CD4-positive, alpha-beta memory T cell (primary cell): ENCODE measurements around the gene C1orf174. TPM values are rescaled to one million over a fixed set of nuclear protein-coding genes. Genes with fewer than 3 reads are reported as not detected.
A peak's percentile ranks its signal among the peaks of the same experiment; 100 is the strongest.

Experiments used
- CTCF ChIA-PET: fragments of 350-600 bp; sonication (Branson Sonifier 250); formaldehyde crosslinking; loops from one replicate; lab custom pipeline; 2021; ENCODE audit warnings: inconsistent platforms; ENCODE audit not compliant: partially characterized antibody; lab: Charles Lee
- POLR2A ChIA-PET: fragments of 350-600 bp; sonication (Branson Sonifier 250); formaldehyde crosslinking; loops from one replicate; lab custom pipeline; 2021; ENCODE audit not compliant: partially characterized antibody; lab: Charles Lee
- DNase-seq, 5 donors: peaks; one replicate each; pipeline versions ENCODE4 v3.0.0 to v3.0.0-alpha.2; 2020 to 2022; ENCODE audit warnings: mixed read lengths in 1 of 5
- H3K27ac ChIP-seq: one replicate; pipeline ENCODE4 v1.7.0; 2013; ENCODE audit warnings: low read depth, low read length
- H3K27me3 ChIP-seq: 2 replicates; pipeline ENCODE4 v1.7.0; 2013; ENCODE audit warnings: mild to moderate bottlenecking, low read length, moderate library complexity; ENCODE audit not compliant: insufficient read depth
- H3K36me3 ChIP-seq: 2 replicates; pipeline ENCODE4 v1.7.0; 2013; ENCODE audit warnings: mild to moderate bottlenecking, low read length, moderate library complexity; ENCODE audit not compliant: insufficient read depth
- H3K4me1 ChIP-seq: 2 replicates; pipeline ENCODE4 v1.7.0; 2013; ENCODE audit warnings: mild to moderate bottlenecking, low read length, moderate library complexity; ENCODE audit not compliant: insufficient read depth
- H3K4me3 ChIP-seq, 2 donors: one replicate each; pipeline ENCODE4 v1.7.0; 2013; ENCODE audit warnings: low read length in 2 of 2, mild to moderate bottlenecking in 1 of 2
- H3K9me3 ChIP-seq, 2 donors: one replicate each; pipeline ENCODE4 v1.7.0; 2013; ENCODE audit warnings: low read length in 2 of 2, control low read depth in 1 of 2; ENCODE audit not compliant: control insufficient read depth in 1 of 2
- H3K27ac Mint-ChIP-seq, 7 donors: one replicate each; pipeline ENCODE4 v1.8.0; 2020 to 2021; ENCODE audit warnings: mixed read lengths in 7 of 7, mild to moderate bottlenecking in 6 of 7, inconsistent platforms in 3 of 7, moderate library complexity in 3 of 7
- H3K27me3 Mint-ChIP-seq, 2 donors: one replicate each; pipeline ENCODE4 v1.8.0; 2020 to 2021; ENCODE audit warnings: mixed read lengths in 2 of 2
- H3K36me3 Mint-ChIP-seq, 2 donors: one replicate each; pipeline ENCODE4 v1.8.0; 2020 to 2021; ENCODE audit warnings: mixed read lengths in 2 of 2, inconsistent platforms in 1 of 2, mild to moderate bottlenecking in 1 of 2
- H3K4me1 Mint-ChIP-seq, 4 donors: one replicate each; pipeline ENCODE4 v1.8.0; 2020 to 2021; ENCODE audit warnings: mixed read lengths in 4 of 4, mild to moderate bottlenecking in 1 of 4
- H3K4me3 Mint-ChIP-seq, 8 donors: one replicate each; pipeline ENCODE4 v1.8.0; 2020 to 2021; ENCODE audit warnings: mixed read lengths in 8 of 8, mild to moderate bottlenecking in 7 of 8, moderate library complexity in 6 of 8, inconsistent platforms in 3 of 8
- H3K9me3 Mint-ChIP-seq, 8 donors: one replicate each; pipeline ENCODE4 v1.8.0; 2020 to 2021; ENCODE audit warnings: mixed read lengths in 8 of 8, mild to moderate bottlenecking in 5 of 8, inconsistent platforms in 3 of 8, moderate library complexity in 1 of 8
- intact Hi-C: fragments of 100-400 bp; cut with micrococcal nuclease; formaldehyde crosslinking; loops from one replicate; pipeline ENCODE4 v1.15.1; 2023
- polyA plus RNA-seq, 2 donors: library from polyadenylated mRNA; unstranded; fragments of 300-500 nt; fragmentation: Illumina TruSeq; gene quantifications; one replicate each; pipeline ENCODE4 v1.2.3, GENCODE V29; 2021
- total RNA-seq, 2 experiments: library from RNA; stranded (reverse); gene quantifications; one replicate each; pipeline ENCODE4 v1.2.3, GENCODE V29; 2021

C1orf174 gene
- total and polyA plus RNA-seq, 4 experiments from 2014 or later, result 21.8 to 36.0 (median 34.3) TPM

DNA sequence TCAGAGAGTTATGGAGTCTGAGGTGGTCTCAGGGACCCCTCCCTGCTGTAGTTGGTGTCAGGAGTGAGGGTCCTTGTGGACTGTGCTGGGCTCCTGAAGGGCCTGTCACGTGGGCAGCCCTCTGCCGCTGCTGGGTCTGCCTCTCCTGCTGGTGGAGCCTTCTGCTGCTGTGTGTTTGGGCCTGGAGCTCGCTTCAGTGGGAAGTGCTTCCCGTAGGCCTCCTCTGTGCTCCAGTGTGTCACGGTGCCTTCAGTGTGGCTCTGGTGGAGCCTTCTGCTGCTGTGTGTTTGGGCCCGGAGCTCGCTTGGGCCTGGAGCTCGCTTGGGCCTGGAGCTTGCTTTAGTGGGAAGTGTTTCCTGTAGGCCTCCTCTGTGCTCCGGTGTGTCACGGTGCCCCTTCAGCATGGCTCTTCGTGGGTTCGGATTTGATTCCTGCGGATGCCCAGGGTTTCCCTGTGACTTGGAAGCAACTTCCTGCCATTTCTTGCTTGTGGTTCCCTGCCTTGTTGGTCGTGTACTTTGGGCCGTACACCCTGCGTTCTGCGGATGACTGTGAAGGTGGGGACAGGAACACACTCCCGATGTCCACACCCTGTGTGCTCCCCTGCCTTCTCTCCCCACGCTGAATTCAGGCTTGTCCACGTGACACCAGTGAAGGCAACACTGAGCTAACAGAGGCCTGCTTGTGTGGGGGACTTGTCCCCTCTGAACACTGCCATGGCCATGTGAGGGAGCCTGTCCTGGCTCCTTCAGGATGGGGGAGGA is 19.5 kb downstream of the C1orf174 start:
- Mint-ChIP-seq H3K9me3 (peaks cover 0 to 11% (median under 1%) of the 10 kb centered on the region in 8 donors), H3K36me3 (peaks cover 55 to 56% of the 10 kb centered on the region in 2 donors), H3K27ac (no peak overlapping the region), H3K27me3 (no peaks in the 10 kb centered on the region), H3K4me1 (peaks cover 3 to 5% (median 4%) of the 10 kb centered on the region in 4 donors), H3K4me3 (no peak overlapping the region)
- no peaks in the 10 kb centered on the region for H3K27me3 ChIP-seq
- no peaks in the 10 kb centered on the region for H3K4me1 ChIP-seq
- no peak for DNase-seq
- ChIA-PET POLR2A (no interaction called here), CTCF (no interaction called here)
- H3K4me3 ChIP-seq, result no peak overlapping the region
- peaks cover 22% of the 10 kb centered on the region for H3K36me3 ChIP-seq
- no peak overlapping the region for H3K27ac ChIP-seq
- intact Hi-C loops, result no loop called here
- H3K9me3 ChIP-seq, result no peaks in the 10 kb centered on the region

DNA sequence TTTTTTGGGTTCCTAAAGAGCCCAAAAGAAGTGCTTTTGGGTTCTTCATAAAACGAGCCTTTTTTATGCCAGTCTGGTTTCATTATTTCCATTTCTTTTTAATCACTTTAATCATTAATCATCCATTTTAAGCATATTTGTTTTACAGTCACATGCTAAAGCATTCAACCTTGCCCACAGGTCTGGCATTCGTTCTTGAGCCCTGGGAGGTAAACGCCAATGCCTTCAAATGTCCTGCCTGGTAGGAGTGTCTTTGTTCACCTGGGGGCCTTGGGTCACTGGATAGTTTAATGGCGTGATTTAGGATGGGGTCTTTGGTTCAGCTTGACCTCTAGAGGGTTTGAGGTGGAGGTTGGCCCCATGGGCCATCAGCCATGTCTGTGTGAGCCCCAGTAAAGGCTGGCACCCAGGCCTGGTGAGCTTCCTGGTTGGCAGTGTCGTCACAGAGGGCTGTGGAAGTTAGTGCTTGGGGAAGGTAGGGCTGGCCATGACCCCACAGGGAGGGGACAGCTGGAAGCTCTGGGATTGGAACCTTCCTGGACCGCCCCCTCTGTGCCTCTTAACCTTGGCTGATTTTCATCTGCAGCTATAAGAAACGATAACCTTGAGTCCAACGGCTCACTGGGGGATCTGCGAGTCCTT is 20.2 kb downstream of the C1orf174 start:
- Histone ChIP-seq H3K27ac (no peak overlapping the region), H3K36me3 (peaks cover 24% of the 10 kb centered on the region), H3K4me3 (no peak overlapping the region), H3K9me3 (no peaks in the 10 kb centered on the region), H3K27me3 (no peaks in the 10 kb centered on the region), H3K4me1 (no peaks in the 10 kb centered on the region)
- Mint-ChIP-seq H3K27ac (peak overlapping the region in 1 of 7 donors; percentile 29), H3K4me3 (no peak overlapping the region), H3K27me3 (no peaks in the 10 kb centered on the region), H3K36me3 (peaks cover 58 to 60% of the 10 kb centered on the region in 2 donors), H3K4me1 (peaks cover 3 to 6% (median 4%) of the 10 kb centered on the region in 4 donors), H3K9me3 (peaks cover 0 to 11% (median under 1%) of the 10 kb centered on the region in 8 donors)
- intact Hi-C loops, result no loop called here
- no peak for DNase-seq
- ChIA-PET CTCF (no interaction called here), POLR2A (no interaction called here)

DNA sequence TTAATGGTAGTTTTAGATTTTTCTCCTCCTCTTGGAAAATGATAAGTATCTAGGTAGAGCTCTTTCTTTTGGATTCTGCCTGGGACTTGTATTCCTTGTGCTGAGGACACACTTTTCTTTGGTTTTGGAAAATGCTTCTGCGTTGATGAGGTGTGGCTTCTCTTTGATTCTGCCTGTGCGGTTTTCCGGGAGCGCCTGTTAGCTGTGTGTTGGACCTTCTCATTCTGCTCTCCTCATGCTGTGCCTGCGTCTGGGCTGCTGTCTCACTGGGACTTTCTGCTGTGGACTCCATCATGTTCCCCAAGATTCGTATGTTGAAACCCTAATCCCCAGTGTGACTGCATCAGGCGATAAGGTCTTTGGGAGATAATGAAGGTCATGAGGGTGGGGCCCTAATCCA is 21.0 kb downstream of the C1orf174 start:
- peaks cover 22% of the 10 kb centered on the region for H3K36me3 ChIP-seq
- CTCF ChIA-PET, result no interaction called here

GRCh38 chr1:3876716-3877115 is 23.4 kb downstream of the C1orf174 start:
- peaks cover 55 to 61% of the 10 kb centered on the region in 2 donors for H3K36me3 Mint-ChIP-seq
- CTCF ChIA-PET, result no interaction called here
- H3K4me1 Mint-ChIP-seq, result peaks cover 0 to 2% (median 0%) of the 10 kb centered on the region in 4 donors
- POLR2A ChIA-PET, result no interaction called here
- DNase-seq, result no peak
- Histone ChIP-seq H3K36me3 (peaks cover 32% of the 10 kb centered on the region), H3K27me3 (no peaks in the 10 kb centered on the region), H3K27ac (no peak overlapping the region), H3K4me3 (no peak overlapping the region), H3K4me1 (no peaks in the 10 kb centered on the region), H3K9me3 (no peaks in the 10 kb centered on the region)
- H3K9me3 Mint-ChIP-seq, result peaks cover 0 to 11% (median under 1%) of the 10 kb centered on the region in 8 donors
- no peak overlapping the region for H3K4me3 Mint-ChIP-seq
- intact Hi-C loops, result no loop called here
- no peak overlapping the region for H3K27ac Mint-ChIP-seq
- no peaks in the 10 kb centered on the region for H3K27me3 Mint-ChIP-seq

More for the DNA sequence above, 21.0 kb downstream of the C1orf174 start:
- intact Hi-C loops, result no loop called here
- H3K27me3 Mint-ChIP-seq, result no peaks in the 10 kb centered on the region
- Histone ChIP-seq H3K4me1 (no peaks in the 10 kb centered on the region), H3K9me3 (no peaks in the 10 kb centered on the region), H3K27ac (no peak overlapping the region), H3K4me3 (no peak overlapping the region), H3K27me3 (no peaks in the 10 kb centered on the region)
- H3K36me3 Mint-ChIP-seq, result peaks cover 51 to 53% of the 10 kb centered on the region in 2 donors
- H3K4me1 Mint-ChIP-seq, result peaks cover 3 to 6% (median 4%) of the 10 kb centered on the region in 4 donors
- peaks cover 0 to 11% (median under 1%) of the 10 kb centered on the region in 8 donors for H3K9me3 Mint-ChIP-seq
- no peak overlapping the region for H3K27ac Mint-ChIP-seq
- no peak overlapping the region for H3K4me3 Mint-ChIP-seq
- no peak for DNase-seq
- POLR2A ChIA-PET, result interaction anchor here (0.6 kb wide), 1 partner anchor 9 kb away, joined by 3 read pairs; no protein-coding TSS in a partner anchor

GRCh38 chr1:3874736-3875135 is 25.3 kb downstream of the C1orf174 start:
- H3K27ac ChIP-seq, result no peak overlapping the region
- Mint-ChIP-seq H3K9me3 (peaks cover 0 to 9% (median under 1%) of the 10 kb centered on the region in 8 donors), H3K4me3 (no peak overlapping the region), H3K27ac (no peak overlapping the region), H3K4me1 (peaks cover 0 to 2% (median 0%) of the 10 kb centered on the region in 4 donors), H3K27me3 (no peaks in the 10 kb centered on the region), H3K36me3 (peaks cover 58 to 61% of the 10 kb centered on the region in 2 donors)
- no peak overlapping the region for H3K4me3 ChIP-seq
- H3K4me1 ChIP-seq, result no peaks in the 10 kb centered on the region
- POLR2A ChIA-PET, result no interaction called here
- H3K27me3 ChIP-seq, result no peaks in the 10 kb centered on the region
- intact Hi-C loops, result no loop called here
- peaks cover 42% of the 10 kb centered on the region for H3K36me3 ChIP-seq
- no peaks in the 10 kb centered on the region for H3K9me3 ChIP-seq
- CTCF ChIA-PET, result no interaction called here
- no peak for DNase-seq

DNA sequence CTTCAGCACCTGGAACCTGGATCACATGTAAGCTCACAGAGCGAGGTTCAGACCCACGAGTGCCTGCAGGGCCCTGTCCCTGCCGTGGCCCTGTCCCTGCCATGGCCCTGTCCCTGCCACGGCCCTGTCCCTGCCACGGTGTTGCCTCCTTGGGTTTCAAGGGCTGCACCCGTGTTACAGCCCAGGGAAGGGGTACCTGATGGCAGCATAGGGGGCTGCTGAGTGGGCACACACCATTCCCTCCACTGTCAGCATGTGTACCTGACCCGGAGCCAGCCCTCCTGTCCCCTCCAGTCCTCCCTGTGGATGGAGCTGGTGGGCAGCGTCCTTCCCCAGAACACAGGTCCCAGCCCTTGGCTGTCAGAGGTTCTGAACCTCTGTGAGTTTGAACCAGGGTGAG is 27.5 kb downstream of the C1orf174 start:
- intact Hi-C loops, result no loop called here
- ChIA-PET CTCF (interaction anchor here (1.0 kb wide), 1 partner anchor 9 kb away, joined by 3 read pairs; no protein-coding TSS in a partner anchor), POLR2A (no interaction called here)
- H3K9me3 Mint-ChIP-seq, result no peaks in the 10 kb centered on the region
- peaks cover 0 to 2% (median under 1%) of the 10 kb centered on the region in 4 donors for H3K4me1 Mint-ChIP-seq
- H3K4me3 ChIP-seq, result no peak overlapping the region
- no peaks in the 10 kb centered on the region for H3K4me1 ChIP-seq
- no peak overlapping the region for H3K27ac Mint-ChIP-seq
- no peak overlapping the region for H3K4me3 Mint-ChIP-seq
- DNase-seq, result no peak
- no peaks in the 10 kb centered on the region for H3K27me3 Mint-ChIP-seq
- H3K27ac ChIP-seq, result no peak overlapping the region
- H3K9me3 ChIP-seq, result no peaks in the 10 kb centered on the region
- H3K36me3 Mint-ChIP-seq, result peaks cover 52 to 58% of the 10 kb centered on the region in 2 donors
- no peaks in the 10 kb centered on the region for H3K27me3 ChIP-seq
- peaks cover 53% of the 10 kb centered on the region for H3K36me3 ChIP-seq

GRCh38 chr1:3871451-3871805 is 28.6 kb downstream of the C1orf174 start:
- ChIA-PET POLR2A (no interaction called here), CTCF (no interaction called here)
- DNase-seq, result no peak
- intact Hi-C loops, result no loop called here
- Histone ChIP-seq H3K4me1 (no peaks in the 10 kb centered on the region), H3K27ac (no peak overlapping the region), H3K9me3 (no peaks in the 10 kb centered on the region), H3K4me3 (no peak overlapping the region), H3K36me3 (peaks cover 56% of the 10 kb centered on the region), H3K27me3 (no peaks in the 10 kb centered on the region)
- H3K27me3 Mint-ChIP-seq, result no peaks in the 10 kb centered on the region
- H3K9me3 Mint-ChIP-seq, result no peaks in the 10 kb centered on the region
- H3K36me3 Mint-ChIP-seq, result peaks cover 57 to 65% of the 10 kb centered on the region in 2 donors
- peaks cover 0 to 2% (median under 1%) of the 10 kb centered on the region in 4 donors for H3K4me1 Mint-ChIP-seq
- H3K4me3 Mint-ChIP-seq, result no peak overlapping the region
- peak overlapping the region in 1 of 7 donors; percentile 48 for H3K27ac Mint-ChIP-seq
